ENCODE data around the gene USP36.

DNA sequence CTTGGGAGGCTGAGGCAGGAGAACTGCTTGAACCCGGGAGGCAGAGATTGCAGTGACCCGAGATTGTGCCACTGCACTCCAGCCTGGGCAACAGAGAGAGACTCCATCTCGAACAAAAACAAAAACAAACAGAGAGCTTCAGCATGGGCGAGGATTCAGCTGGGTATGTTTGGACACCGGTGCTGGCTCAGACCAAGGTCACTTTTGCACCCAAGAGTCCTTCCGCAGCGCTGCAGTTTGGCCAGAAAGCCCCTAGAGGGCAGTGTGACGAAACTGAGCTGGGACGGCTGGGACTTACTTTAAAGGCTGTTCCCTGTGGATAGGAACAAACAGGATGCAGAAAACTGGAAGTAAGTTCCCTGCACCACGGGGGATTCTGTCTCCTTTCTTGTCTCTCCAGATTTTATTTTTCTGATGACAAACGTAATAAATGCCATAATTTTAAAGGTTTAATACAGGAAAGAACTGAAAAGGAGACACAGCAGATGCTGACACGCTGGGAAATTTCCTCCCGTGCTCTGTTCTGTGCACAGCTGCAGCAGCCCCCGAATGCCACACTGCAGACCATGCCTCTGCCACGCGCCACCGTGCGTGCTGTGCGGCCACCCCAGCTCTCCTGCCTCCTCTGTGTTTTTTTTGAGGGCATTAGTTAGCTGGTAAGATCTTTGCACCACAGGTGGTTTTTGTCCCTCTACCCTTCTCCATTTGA lies 25.2 kb upstream of the USP36 start:
- TF ChIP-seq, protein P1, sequence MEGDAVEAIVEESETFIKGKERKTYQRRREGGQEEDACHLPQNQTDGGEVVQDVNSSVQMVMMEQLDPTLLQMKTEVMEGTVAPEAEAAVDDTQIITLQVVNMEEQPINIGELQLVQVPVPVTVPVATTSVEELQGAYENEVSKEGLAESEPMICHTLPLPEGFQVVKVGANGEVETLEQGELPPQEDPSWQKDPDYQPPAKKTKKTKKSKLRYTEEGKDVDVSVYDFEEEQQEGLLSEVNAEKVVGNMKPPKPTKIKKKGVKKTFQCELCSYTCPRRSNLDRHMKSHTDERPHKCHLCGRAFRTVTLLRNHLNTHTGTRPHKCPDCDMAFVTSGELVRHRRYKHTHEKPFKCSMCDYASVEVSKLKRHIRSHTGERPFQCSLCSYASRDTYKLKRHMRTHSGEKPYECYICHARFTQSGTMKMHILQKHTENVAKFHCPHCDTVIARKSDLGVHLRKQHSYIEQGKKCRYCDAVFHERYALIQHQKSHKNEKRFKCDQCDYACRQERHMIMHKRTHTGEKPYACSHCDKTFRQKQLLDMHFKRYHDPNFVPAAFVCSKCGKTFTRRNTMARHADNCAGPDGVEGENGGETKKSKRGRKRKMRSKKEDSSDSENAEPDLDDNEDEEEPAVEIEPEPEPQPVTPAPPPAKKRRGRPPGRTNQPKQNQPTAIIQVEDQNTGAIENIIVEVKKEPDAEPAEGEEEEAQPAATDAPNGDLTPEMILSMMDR (IDR thresholded peaks at IDR 0.05): peak; percentile 82 to 91 (median 86)
- TF ChIP-seq POLR2A (IDR thresholded peaks at IDR 0.05): no peak
